Measurements from ENCODE around the gene POU3F3.

POU3F3 gene

GRCh38 chr2:104847586-104848160 lies 6.2 kb upstream of the POU3F3 start:
- no peak for DNase-seq

GRCh38 chr2:104848526-104848925 lies 5.4 kb upstream of the POU3F3 start:
- no peak for DNase-seq

GRCh38 chr2:104849101-104849500 lies 4.8 kb upstream of the POU3F3 start:
- no peak for DNase-seq

- DNase-seq = peak; percentile 71 to 78
These were observed 4.2 kb upstream of the POU3F3 start for GRCh38 chr2:104849618-104850141.

- no peak for DNase-seq
These were observed 3.3 kb upstream of the POU3F3 start for GRCh38 chr2:104850361-104851290.

GRCh38 chr2:104851291-104852089 lies 2.4 kb upstream of the POU3F3 start:
- DNase-seq = no peak

- no peak for DNase-seq
These were observed 1.7 kb upstream of the POU3F3 start for GRCh38 chr2:104852090-104852666.

- no peak for DNase-seq
These were observed 744 bp downstream of the POU3F3 start for GRCh38 chr2:104854498-104855220.

GRCh38 chr2:104855221-104856085 lies 1.5 kb downstream of the POU3F3 start:
- DNase-seq = no peak

GRCh38 chr2:104856086-104856972 lies 2.4 kb downstream of the POU3F3 start:
- peak in 1 of 2 donors; percentile 29 for DNase-seq

GRCh38 chr2:104856973-104857261 lies 3.0 kb downstream of the POU3F3 start:
- no peak for DNase-seq

- DNase-seq = no peak
These were observed 3.5 kb downstream of the POU3F3 start for GRCh38 chr2:104857262-104858005.

GRCh38 chr2:104858006-104858978 lies 4.4 kb downstream of the POU3F3 start:
- no peak for DNase-seq

GRCh38 chr2:104859291-104859765 lies 5.4 kb downstream of the POU3F3 start:
- no peak for DNase-seq

- DNase-seq = no peak
These were observed 6.0 kb downstream of the POU3F3 start for GRCh38 chr2:104859766-104860450.

GRCh38 chr2:104860451-104860790 lies 6.5 kb downstream of the POU3F3 start:
- DNase-seq = no peak

- DNase-seq = no peak
These were observed 7.6 kb downstream of the POU3F3 start for GRCh38 chr2:104861351-104862057.

Data from inflammatory macrophage (primary cell).